Measurements from ENCODE around the gene CLDN22.
A peak's percentile ranks its signal among the peaks of the same experiment; 100 is the strongest.

The CLDN22 gene

DNA sequence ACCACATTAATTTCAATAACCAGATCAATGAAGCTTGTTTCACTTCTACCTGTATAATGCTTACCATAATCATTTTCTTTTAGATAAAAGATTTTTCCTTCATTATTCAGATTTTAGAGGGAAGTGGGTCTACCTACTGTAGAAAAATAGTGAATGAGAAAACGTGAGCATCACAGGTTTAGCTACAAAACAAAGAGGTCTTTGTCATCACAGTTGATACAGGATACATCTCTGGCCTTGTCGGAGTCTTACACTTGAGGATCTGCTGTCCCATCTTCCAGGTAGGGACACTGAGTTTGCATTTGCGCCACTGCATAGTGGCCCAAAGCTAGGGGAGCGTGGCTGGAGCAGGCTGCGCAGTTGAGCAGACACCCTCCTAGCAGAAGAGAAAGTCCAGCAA, 1.4 kb upstream of the CLDN22 start:
- no peak for DNase-seq (ENCODE audit: low read depth)

DNA sequence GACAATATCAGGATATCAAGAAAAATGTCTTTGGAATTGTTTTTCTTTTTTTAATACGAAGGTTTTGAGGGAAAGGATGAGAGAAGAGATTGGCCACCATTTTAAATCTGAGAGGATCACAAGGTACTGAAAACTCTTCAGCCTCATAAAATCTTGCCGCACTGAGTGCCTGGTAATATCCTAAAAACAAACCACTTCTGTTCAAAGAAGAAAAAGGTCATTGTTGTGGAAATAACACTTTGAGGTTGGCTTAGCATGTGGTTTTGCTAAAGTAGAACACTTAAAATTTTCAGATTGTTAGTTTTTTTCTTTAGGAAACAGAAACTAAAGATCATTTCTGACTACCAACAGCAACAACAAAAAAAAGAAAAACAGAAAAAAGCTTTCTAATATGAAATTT, 1.0 kb upstream of the CLDN22 start:
- DNase-seq (ENCODE audit: low read depth): no peak

DNA sequence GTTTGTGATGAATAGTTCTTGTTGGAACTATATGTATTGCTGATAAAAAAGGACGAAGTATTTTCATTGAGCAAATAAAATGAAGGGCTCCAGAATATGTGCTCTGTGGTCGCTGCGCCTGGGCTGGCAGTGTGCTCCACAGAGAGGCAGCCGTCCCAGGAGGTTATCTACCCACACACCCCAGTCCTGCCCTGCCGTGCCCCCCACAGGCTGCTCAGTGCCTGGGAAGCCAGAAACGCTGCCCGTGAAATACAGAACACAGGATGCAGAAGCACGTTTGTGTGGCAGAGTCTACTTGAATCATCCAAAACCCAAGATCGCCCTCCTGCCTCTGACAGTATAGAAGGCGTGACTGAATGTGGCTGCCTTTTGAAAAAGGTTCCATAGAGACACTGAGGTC, 1.4 kb downstream of the CLDN22 start:
- no peak for DNase-seq (ENCODE audit: low read depth)

DNA sequence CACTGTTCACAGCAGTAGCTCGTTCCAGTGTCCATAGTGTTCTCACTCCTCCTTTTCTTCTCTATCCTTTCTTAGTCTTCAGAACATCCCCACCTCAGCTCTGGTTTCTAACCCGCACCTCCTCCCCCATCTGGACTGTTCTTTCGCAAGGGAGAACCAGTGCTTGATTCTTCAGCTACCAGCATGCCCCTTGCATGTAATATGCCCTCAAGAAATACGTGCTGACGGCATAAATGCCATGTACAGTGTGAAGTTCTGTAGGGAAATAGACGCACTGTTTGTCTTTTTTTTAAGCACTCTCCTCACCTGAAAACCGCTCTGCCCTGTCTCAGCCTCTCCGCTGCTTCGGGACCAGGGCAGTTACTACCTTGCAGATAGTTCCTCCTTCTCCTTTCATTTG, 5.3 kb downstream of the CLDN22 start:
- DNase-seq (ENCODE audit: low read depth): no peak

DNA sequence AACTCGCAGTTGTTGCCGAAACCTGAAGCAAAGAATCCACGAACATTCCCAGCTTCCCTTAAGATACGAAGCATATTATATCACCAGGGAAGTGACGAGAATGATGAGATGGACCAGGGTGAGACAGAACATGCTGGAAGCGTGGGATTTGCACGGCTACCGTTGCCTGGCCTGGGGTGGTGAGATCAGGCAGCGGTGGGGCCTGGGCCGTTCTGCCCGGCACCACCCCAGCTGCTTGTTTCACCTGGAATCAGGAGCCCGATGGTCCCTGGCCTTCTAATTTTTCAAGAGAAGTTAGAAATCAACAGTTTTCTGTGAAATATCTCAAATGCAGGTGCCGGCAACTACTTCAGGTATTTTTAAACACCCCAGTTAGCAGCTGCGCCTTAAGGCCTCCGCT, 5.7 kb downstream of the CLDN22 start:
- DNase-seq (ENCODE audit: low read depth): no peak

DNA sequence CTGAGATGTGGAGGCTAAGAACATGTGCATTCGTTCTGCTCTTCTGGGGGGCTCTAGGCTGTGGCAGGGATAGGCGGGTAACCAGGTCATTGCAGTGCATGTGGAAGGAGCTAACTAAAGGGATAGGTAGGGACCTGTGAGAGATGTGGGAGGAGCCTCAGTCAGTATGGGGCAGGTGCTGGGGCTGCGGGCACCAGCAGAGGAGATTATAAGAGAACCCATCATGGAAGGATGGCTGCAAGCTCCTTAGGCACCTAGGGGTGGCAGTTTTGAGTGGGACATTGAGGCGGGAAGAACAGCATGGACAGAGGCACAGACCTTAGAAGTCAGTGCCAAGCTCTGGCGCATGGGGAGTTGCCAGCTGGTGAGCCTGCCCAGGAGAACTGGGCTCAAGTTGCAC, 7.2 kb downstream of the CLDN22 start:
- DNase-seq (ENCODE audit: low read depth): no peak

DNA sequence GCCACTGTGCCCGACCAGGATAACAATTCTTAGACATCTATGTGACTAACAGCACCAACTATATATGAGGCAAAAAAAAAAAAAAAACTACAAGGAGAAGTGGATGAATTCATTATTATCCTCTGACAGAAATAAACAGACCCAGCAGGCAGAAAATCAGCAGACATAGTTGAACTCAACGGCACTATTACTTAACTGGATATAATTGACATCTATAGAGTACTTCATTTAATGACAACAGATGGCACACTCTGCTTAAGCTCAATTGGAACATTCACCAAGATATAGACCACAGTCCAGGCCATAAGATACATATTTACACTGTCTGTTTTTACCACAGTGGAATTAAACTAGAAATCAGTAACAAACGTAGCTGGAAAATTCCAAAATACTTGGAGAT, 13.3 kb downstream of the CLDN22 start:
- no peak for DNase-seq (ENCODE audit: low read depth)

DNA sequence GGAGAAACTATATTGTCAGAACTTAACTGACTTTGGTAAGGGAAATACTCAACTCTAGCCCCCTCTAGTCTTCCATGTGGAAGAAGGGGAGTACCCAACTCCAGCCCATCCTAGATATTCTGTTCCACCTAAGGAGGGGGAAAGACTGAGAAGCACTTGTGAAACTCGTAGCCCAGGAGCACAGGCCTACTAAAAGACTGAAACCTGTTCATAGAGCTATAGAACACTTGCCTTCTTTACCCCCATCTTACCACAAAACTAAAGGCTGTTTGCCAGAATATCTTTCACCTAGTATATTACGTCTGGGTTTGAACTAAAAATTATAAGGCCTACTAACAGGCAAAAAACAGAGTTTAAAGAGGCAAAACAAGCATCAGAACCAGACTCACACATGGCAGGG, 15.5 kb downstream of the CLDN22 start:
- DNase-seq (ENCODE audit: low read depth): no peak

DNA sequence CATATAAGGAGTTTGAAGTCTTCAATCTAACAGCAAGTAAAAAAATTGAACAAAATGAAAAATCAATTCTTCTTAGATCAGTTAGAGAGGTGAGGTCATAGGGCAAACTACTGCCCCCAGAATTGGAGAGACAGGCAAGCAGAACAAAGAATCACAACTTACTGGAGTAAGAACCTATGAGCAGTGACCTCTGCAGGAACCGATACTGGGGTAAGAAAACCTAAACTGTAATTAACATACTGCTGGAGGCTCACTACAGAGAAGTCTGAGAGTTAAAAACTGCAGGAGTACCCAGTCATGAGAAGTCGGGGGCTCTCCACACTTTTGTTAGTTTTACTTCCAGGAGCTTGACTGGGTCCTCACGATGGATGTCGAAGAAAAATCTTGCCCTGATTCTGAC, 16.0 kb downstream of the CLDN22 start:
- no peak for DNase-seq (ENCODE audit: low read depth)

DNA sequence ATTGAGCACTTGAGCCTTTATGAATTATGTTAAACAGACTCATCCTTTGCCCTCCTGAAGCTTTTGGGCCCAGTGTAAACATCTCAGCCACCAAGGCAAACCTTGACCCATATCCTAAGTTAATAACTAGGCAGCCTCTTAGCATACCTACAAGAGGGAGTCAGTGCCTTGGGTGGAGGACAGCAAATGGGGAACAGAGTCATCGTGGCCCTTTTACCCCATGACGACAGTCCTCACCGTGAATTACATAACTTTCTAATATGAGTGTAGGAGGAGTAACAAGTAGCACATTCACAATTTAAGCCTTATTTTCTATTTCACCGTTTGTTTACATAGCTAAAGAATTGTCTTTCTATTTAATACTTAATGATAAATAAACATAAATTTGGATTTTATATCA, 16.8 kb downstream of the CLDN22 start:
- no peak for DNase-seq (ENCODE audit: low read depth)

DNA sequence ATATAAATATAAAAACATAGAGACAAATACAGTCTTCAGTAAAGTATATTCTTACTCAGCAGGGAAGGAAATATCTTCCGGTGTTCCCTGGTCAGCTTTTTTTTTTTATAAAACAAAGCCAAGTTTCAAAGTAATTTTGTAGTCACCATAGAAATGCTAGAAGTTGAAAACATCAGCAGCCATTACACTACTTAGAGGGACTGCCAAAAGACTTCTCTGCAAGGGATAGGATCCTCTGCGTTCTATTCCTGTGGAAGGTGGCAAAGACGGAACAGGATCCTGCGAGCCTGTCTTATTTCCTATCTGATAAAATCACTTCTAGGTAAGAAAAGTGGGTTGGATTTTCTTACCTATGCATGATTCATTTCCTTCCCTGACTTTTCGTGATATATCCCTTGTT, 19.4 kb downstream of the CLDN22 start:
- no peak for DNase-seq (ENCODE audit: low read depth)

DNA sequence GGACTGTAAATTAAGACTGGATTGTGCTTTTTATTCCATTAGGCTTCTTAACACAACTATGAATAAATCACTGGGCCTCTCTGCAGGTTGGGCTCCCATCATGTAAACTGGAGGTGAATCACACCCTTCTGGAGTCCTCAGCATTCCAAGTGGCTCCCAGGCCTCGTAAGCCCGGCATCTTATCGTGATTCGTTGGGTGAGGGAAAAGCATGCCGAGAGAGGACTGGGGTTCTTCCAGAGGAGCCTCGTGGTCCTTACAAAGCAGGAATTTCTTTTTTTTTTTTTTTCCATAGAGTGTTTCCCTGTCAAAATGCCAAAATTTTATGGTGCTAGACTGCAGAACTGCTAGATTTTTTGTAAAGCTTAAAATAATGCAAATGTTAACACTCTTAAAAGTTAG, 20.0 kb downstream of the CLDN22 start:
- peak; percentile 6 for DNase-seq (ENCODE audit: low read depth)

DNA sequence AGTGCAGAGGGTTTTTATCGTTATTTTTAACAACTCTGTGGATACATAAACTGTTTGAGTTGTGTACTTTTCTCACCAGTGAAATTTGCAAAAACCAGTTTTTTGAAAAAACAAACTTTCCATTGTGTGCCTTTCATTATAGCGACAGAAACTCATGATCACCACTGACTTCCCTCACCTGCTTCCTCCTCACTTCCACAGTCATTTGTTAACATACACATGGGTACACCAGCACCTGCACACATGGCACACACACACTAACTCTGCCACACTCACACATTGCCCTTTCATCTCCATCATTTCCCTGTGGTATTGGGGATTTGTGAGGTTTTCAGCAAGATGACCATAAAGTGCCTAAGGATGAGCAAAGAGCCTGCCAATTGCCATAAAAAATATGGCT, 20.6 kb downstream of the CLDN22 start:
- no peak for DNase-seq (ENCODE audit: low read depth)

DNA sequence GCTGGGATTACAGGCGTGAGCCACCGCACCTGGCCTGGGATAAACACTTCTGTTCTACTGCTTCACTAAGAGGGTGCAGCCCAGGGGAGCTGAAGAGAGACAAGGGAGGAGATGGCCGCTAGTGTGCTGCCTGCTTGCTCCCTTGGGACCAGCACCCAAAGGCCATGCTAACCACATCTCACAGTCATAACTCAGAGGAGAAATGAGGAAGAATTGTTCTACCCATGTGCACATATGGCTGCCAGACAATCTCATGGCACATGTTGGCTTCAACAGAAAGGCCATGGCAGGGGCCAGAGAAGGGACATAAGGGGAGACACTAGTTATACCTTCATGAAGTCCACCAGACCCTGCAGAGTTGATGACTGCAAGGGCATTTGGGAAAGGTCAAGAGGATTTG, 22.4 kb downstream of the CLDN22 start:
- DNase-seq (ENCODE audit: low read depth): no peak

DNA sequence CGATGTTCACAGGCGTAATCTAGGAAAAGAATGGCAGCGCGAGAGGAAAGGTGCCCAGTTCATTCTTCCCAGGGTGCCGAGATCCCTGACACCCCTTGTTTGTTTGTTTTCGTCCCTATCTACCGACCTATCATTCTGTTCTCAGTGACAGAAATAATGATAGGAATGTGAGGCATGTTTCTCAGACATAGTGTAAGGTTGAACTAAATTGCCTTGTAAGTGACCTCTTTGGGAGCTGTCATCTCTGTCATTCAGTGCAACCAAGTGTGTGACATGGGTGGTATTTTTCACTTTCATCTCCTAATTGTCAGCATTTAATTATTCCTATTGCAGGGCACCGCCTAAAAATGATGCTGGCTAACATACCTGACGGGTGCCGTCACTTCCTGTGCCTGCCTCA, 24.4 kb downstream of the CLDN22 start:
- DNase-seq (ENCODE audit: low read depth): no peak

DNA sequence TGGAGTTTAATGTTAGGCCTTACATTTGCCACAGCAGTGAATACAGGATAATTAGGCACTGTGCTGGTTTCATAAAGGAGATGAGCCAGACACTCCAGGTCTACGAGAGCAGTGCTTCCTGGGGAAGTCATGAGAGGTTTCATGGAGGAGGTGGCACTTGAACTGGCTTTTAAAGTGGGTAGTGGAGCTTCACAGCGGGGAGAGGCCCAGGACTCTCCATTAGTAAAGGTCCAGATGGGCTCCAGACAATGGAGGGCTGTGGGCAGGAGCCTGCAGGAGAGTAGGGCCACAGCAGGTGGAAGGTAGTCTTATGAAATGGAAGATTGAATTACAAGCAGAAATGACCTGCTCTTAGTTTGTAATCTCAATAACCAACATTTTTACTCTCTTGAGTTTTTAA, 29.0 kb downstream of the CLDN22 start:
- no peak for DNase-seq (ENCODE audit: low read depth)

DNA sequence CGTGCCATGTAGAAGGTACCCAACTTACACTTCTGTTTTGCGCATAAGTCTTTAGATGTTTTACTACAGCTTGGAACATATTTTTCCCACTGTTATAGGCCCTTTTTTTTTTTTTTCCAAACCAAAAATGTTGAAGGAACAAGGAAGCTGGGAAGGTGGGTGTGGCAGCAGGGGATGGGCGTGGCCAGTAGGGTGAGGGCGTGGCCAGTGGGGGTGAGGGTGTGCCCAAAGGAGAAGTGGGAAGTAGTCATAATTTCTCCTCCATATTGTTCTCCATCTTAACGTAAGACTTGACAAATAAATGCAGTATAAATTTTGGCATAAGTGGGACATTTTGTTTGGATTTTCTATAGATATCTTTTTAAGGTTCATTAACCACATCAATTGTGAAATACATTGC, 30.4 kb downstream of the CLDN22 start:
- peak; percentile 40 for DNase-seq (ENCODE audit: low read depth)

DNA sequence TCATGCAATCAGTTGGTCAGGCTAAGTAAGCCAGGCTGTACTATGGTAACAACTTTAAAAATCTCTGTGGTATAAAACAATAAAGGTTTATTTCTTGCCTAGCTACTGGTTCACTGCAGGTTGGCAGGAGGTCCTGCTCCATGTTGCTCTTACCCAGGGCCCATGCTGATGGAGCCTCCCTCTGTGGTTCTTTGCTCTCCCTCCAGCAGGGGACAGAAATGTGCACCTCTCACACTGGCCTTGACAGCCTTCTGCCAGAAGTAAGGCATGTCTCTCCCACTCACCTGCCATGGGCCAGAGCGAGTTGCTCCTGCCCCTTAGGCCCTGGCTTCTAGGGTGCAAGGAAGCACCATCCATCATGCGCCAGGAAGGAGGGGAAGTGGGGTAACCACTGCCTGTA, 31.1 kb downstream of the CLDN22 start:
- DNase-seq (ENCODE audit: low read depth): no peak

DNA sequence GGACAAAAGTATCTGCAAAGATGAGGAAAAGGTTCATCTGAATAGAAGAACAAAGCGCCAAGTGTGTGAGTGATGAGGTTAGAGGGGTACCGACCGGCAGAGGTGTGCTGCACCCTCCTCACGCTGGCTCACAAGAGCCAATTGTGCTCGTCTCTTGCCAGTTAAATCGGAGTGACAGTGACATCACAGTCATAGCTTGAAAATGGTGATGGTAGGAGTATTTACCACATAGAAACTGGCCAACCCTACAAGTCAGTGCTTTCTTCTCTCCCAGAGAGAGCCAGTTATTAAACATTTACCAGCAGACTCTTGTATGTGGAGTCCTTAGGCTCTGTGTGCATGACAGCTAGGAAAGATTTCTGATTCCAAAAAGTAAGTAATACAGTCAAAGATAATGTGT, 32.4 kb downstream of the CLDN22 start:
- no peak for DNase-seq (ENCODE audit: low read depth)

DNA sequence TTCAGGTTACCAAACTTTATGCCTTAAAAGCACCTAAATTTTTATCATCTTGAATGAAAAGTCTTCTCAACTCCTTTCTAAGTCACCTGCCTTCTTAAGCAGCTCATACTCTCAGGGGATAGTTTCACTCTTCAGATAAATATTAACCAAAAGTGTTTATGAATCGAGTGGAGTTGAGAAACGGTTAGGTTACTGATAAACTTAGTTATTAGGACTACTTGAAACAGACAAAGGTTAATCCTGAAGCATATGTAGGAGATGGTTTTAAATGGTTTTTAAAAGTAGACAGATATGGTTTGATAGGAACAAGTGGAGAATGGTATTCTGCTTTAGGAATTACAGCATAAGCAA, 32.8 kb downstream of the CLDN22 start:
- DNase-seq (ENCODE audit: low read depth): no peak

DNA sequence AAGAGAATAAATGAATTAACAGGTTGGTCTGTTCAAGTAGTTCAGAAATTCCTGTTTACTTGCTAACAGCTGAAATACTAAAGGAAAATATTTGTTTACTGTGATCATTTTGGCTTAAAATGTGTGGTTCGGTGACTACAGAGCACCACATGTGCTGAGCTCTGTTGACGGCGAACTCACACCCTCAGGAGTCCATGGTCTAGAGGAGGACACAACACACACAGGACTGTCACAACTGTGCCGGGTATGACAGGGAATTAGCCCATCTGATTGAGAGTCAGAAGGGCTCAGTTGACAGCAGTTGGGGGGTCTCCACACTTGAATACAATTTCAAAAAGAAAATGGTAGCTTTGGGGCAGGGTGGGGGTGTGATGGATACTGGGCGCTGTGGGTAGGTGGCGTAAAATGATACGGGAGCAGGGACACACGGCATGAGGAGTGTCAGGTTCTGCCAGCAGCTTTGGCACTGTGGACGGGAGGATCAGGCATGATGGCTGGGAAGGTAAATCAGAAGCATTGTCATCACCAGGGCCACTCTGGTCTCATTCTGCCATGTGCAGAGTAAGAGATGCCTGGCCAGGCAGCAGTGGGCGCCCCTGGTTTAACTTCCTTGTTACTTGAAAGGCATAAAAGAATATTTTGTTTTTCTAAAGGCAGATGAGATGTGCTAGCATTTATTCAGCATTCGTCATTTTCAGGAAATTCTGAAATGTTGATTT, 33.3 kb downstream of the CLDN22 start:
- DNase-seq (ENCODE audit: low read depth): no peak

DNA sequence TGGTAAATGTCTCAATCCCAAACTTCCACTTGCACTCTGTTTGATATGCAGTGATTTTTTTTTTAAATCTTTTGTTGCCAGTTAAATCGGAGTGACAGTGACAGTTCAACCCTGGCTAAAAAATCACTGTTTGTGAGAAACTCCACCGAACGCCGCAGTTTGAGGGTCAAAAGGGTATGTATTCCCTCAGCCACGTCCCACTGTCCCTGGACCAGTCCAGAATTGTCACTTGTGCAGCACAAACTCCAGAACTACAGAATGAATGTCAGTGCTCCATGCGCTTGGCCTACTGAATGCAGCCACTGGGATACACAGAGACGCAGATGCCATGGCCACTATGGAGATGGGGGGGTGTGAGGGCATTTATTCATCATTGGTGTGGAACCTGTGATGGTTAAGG, 34.2 kb downstream of the CLDN22 start:
- no peak for DNase-seq (ENCODE audit: low read depth)

DNA sequence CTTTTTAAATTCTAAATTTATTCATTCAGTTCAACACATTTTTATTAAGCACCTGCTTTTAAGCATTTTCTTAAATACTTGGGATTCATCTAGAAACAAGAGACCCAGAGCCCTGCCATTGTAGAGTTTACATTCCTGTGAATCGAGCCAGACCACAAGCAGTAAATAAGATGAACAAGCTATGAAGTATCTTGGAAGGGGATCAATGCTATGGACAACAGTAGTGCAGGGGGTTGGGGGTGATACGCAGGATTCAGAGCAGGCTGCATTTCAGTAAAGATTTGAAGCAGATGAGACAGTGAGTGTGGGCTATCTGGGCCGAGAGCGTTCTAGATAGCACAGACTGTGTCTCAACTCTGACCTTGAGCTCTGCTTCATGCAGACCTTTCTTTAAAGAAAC, 35.1 kb downstream of the CLDN22 start:
- peak; percentile 30 for DNase-seq (ENCODE audit: low read depth)

DNA sequence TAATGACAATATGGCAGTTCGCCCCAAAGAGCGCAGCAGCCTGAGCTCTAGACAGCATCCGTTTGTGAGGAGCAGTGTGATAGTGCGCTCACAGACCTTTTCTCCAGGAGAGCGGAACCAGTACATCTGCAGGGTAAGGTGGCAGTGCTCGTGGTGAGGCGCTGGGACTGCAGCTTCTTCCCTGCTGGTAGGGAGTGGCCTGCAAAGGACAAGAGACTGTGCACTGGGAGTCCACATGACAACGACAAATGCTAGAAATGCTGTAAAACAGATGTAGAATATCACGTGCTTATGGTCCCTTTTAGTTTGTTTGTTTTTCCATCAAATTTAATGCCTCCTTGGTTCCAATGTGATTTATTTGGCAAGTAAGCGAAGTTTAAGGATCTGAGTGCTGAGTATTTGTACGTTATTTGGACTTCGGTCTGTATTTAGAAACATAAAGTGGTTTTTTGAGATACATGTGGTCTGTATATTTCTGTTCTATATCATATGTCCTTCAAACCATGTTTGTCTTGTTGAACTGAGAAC, 35.8 kb downstream of the CLDN22 start:
- DNase-seq (ENCODE audit: low read depth): no peak

DNA sequence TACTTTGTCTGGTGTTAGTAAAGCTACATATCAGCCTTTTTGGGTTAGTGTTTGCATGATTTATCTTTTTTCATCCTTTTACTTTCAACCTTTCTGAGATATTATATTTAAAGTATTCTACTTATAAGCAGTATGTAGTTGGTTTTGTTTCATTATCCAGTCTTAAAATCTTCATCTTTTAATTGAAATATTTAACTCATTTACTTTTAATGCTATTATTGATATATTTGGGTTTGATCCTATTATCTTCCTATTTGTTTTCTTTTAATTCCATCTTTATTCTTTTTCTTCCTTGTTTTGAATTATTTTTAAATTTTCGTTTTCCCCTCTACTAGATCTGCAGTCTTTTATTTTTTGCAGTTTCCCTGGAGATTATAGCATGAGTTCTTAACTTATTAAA, 44.0 kb downstream of the CLDN22 start:
- no peak for DNase-seq (ENCODE audit: low read depth)
